ENCODE data around the gene ATP10B.

- TF ChIP-seq, protein P1, sequence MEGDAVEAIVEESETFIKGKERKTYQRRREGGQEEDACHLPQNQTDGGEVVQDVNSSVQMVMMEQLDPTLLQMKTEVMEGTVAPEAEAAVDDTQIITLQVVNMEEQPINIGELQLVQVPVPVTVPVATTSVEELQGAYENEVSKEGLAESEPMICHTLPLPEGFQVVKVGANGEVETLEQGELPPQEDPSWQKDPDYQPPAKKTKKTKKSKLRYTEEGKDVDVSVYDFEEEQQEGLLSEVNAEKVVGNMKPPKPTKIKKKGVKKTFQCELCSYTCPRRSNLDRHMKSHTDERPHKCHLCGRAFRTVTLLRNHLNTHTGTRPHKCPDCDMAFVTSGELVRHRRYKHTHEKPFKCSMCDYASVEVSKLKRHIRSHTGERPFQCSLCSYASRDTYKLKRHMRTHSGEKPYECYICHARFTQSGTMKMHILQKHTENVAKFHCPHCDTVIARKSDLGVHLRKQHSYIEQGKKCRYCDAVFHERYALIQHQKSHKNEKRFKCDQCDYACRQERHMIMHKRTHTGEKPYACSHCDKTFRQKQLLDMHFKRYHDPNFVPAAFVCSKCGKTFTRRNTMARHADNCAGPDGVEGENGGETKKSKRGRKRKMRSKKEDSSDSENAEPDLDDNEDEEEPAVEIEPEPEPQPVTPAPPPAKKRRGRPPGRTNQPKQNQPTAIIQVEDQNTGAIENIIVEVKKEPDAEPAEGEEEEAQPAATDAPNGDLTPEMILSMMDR (IDR thresholded peaks at IDR 0.05; ENCODE audit: poor library complexity), result no peak
- no peak for TF ChIP-seq EZH2 (IDR thresholded peaks at IDR 0.05; ENCODE audit: borderline replicate concordance)
- no peak for TF ChIP-seq EZH2phosphoT487 (IDR thresholded peaks at IDR 0.05; ENCODE audit: low read depth, severe bottlenecking, unreplicated experiment)
These were observed 301.9 kb downstream of the ATP10B start for GRCh38 chr5:160550075-160550474.

All from hepatocyte (in vitro differentiated cells).